Body of pancreas (tissue), 4 donors: ENCODE results near the gene KIAA1614.

Experiments
- POLR2A ChIP-seq, 3 donors: fragments of 450-650 bp; IDR thresholded peaks; one replicate each; pipeline ENCODE4 v1.6.1; 2016; ENCODE audit warnings: antibody characterized with exemption in 3 of 3, mild to moderate bottlenecking in 2 of 3
- TF ChIP-seq, protein P1 (sequence below), 7 experiments: fragments of 450-650 bp in 4 of 7; fragments of 200-600 bp in 3 of 7; sonication (generic) in 3 of 7; IDR thresholded peaks; one replicate each; pipeline ENCODE4 v1.5.1; 2016 to 2019; ENCODE audit warnings: antibody characterized with exemption in 7 of 7

DNA sequence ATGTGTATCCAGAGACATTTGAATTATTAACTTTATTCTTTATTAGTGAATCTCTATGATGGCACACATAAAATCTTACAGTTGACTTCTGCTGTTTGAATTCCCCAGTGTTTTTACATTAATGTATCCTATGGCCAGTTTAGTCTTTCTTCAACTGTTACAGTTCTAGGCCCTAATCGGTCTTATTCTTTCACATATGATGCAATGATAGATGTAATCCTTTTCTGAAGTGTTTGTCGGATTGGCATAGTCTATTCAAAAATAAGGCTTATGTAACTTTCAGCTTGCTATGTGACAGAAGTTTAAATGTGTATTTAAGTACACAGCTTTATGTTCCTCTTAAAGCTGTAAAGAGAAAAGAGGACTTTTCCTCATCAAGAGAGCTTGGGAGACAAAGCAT lies 26.4 kb upstream of the KIAA1614 start:
- TF ChIP-seq, protein P1, sequence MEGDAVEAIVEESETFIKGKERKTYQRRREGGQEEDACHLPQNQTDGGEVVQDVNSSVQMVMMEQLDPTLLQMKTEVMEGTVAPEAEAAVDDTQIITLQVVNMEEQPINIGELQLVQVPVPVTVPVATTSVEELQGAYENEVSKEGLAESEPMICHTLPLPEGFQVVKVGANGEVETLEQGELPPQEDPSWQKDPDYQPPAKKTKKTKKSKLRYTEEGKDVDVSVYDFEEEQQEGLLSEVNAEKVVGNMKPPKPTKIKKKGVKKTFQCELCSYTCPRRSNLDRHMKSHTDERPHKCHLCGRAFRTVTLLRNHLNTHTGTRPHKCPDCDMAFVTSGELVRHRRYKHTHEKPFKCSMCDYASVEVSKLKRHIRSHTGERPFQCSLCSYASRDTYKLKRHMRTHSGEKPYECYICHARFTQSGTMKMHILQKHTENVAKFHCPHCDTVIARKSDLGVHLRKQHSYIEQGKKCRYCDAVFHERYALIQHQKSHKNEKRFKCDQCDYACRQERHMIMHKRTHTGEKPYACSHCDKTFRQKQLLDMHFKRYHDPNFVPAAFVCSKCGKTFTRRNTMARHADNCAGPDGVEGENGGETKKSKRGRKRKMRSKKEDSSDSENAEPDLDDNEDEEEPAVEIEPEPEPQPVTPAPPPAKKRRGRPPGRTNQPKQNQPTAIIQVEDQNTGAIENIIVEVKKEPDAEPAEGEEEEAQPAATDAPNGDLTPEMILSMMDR (IDR thresholded peaks at IDR 0.05) = no peak
- no peak for TF ChIP-seq POLR2A (IDR thresholded peaks at IDR 0.05)
